Neural cell (in vitro differentiated cells): ENCODE results near the gene COBL. TPM values are rescaled to one million over a fixed set of nuclear protein-coding genes. Genes with fewer than 3 reads are reported as not detected.

Source experiments
- H2AFZ ChIP-seq: fragments of 200-600, 300-800 bp; sonication (generic), shearing (Covaris generic); 2 replicates; pipeline ENCODE4 v1.6.0; 2014; ENCODE audit warnings: low read depth, mild to moderate bottlenecking, antibody characterized with exemption, low read length, moderate library complexity
- H3F3A ChIP-seq: fragments of 200-600 bp; shearing (Covaris generic); 2 replicates; pipeline ENCODE4 v1.6.1; 2016; ENCODE audit warnings: mild to moderate bottlenecking, moderate library complexity, mixed read lengths, antibody characterized with exemption, low read length; ENCODE audit not compliant: insufficient read depth, poor library complexity, severe bottlenecking
- H3K27ac ChIP-seq: fragments of 200-600, 300-800 bp; sonication (generic), shearing (Covaris generic); 2 replicates; pipeline ENCODE4 v1.5.1; 2014; ENCODE audit warnings: mild to moderate bottlenecking, low read length, moderate library complexity
- H3K27me3 ChIP-seq: fragments of 300-800, 200-600 bp; sonication (generic), shearing (Covaris generic); 2 replicates; pipeline ENCODE4 v1.6.0; 2014; ENCODE audit warnings: mild to moderate bottlenecking, low read depth, low read length, moderate library complexity; ENCODE audit not compliant: insufficient read depth
- H3K36me3 ChIP-seq: fragments of 300-800, 200-600 bp; sonication (generic), shearing (Covaris generic); 2 replicates; pipeline ENCODE4 v1.5.1; 2014; ENCODE audit warnings: mild to moderate bottlenecking, antibody characterized with exemption, low read length, moderate library complexity; ENCODE audit not compliant: insufficient read depth
- H3K4me2 ChIP-seq: fragments of 300-800, 200-600 bp; sonication (generic), shearing (Covaris generic); 2 replicates; pipeline ENCODE4 v1.6.0; 2014; ENCODE audit warnings: mild to moderate bottlenecking, low read length
- H3K4me3 ChIP-seq: fragments of 300-800, 200-600 bp; sonication (generic), shearing (Covaris generic); 2 replicates; pipeline ENCODE4 v1.5.1; 2014; ENCODE audit warnings: mild to moderate bottlenecking, low read length, moderate library complexity
- H3K79me2 ChIP-seq: fragments of 200-600 bp; shearing (Covaris generic); replicated peaks from 2 replicates; pipeline ENCODE4 v1.6.0; 2014; ENCODE audit warnings: mild to moderate bottlenecking, low read length, moderate library complexity; ENCODE audit not compliant: insufficient read depth
- H3K9ac ChIP-seq: fragments of 300-800, 200-600 bp; sonication (generic), shearing (Covaris generic); 2 replicates; pipeline ENCODE4 v1.6.1; 2016; ENCODE audit warnings: mild to moderate bottlenecking, low read length, mixed read lengths
- H3K9me2 ChIP-seq: fragments of 200-600 bp; shearing (Covaris generic); 2 replicates; pipeline ENCODE4 v1.6.1; 2016; ENCODE audit warnings: mild to moderate bottlenecking, low read length, mixed read lengths; ENCODE audit not compliant: insufficient read depth
- H3K9me3 ChIP-seq: fragments of 200-600, 300-800 bp; sonication (generic), shearing (Covaris generic); 2 replicates; pipeline ENCODE4 v1.6.1; 2016; ENCODE audit warnings: mild to moderate bottlenecking, mixed run types, low read length, moderate library complexity, mixed read lengths
- H4K20me1 ChIP-seq: fragments of 200-600 bp; shearing (Covaris generic); 2 replicates; pipeline ENCODE4 v1.6.1; 2016; ENCODE audit warnings: mild to moderate bottlenecking, mixed run types; ENCODE audit not compliant: insufficient read depth
- CTCF ChIP-seq: fragments of 450-650 bp; IDR thresholded peaks from 2 replicates; pipeline ENCODE4 v1.5.1; 2014; ENCODE audit warnings: antibody characterized with exemption, mild to moderate bottlenecking, moderate library complexity; ENCODE audit not compliant: poor library complexity, severe bottlenecking
- EP300 ChIP-seq: fragments of 450-650 bp; conservative IDR thresholded peaks from 2 replicates; pipeline ENCODE4 v1.6.1; 2014; ENCODE audit warnings: antibody characterized with exemption, mild to moderate bottlenecking, moderate library complexity; ENCODE audit not compliant: poor library complexity, severe bottlenecking
- EZH2 ChIP-seq: fragments of 200-600, 300-800 bp; shearing (Covaris generic), sonication (generic); IDR thresholded peaks from 2 replicates; pipeline ENCODE4 v1.6.1; 2014; ENCODE audit warnings: antibody characterized with exemption, low read length, borderline replicate concordance, mild to moderate bottlenecking; ENCODE audit not compliant: insufficient read depth, poor library complexity, severe bottlenecking
- MXI1 ChIP-seq: fragments of 450-650 bp; conservative IDR thresholded peaks from 2 replicates; pipeline ENCODE4 v1.6.1; 2014; ENCODE audit warnings: antibody characterized with exemption, mild to moderate bottlenecking; ENCODE audit not compliant: poor library complexity, severe bottlenecking
- POLR2AphosphoS5 ChIP-seq: IDR thresholded peaks from 2 replicates; pipeline ENCODE4 v1.6.1; 2012
- RAD21 ChIP-seq: fragments of 450-650 bp; conservative IDR thresholded peaks from 2 replicates; pipeline ENCODE4 v1.6.1; 2014; ENCODE audit warnings: antibody characterized with exemption, mild to moderate bottlenecking, moderate library complexity
- REST ChIP-seq: IDR thresholded peaks from 2 replicates; pipeline ENCODE4 v1.6.1; 2012; ENCODE audit warnings: borderline replicate concordance
- SMC3 ChIP-seq: fragments of 450-650 bp; conservative IDR thresholded peaks from 2 replicates; pipeline ENCODE4 v1.6.1; 2014; ENCODE audit warnings: antibody characterized with exemption, mild to moderate bottlenecking, moderate library complexity; ENCODE audit not compliant: poor library complexity
- TAF1 ChIP-seq: IDR thresholded peaks from 2 replicates; pipeline ENCODE4 v1.6.1; 2012; ENCODE audit warnings: low read depth
- polyA plus RNA-seq: library from polyadenylated mRNA; depleted of rRNA; stranded (reverse); fragments of >200 nt; gene quantifications from 2 replicates; pipeline ENCODE4 v1.2.3, GENCODE V29; 2014

The COBL gene
- polyA plus RNA-seq, 1 donor from 2014 or later = 0.12 TPM

GRCh38 chr7:51111241-51111940 lies 205.2 kb downstream of the COBL start:
- Histone ChIP-seq H3K79me2 (no peaks in the 10 kb centered on the region), H3F3A (no peaks in the 10 kb centered on the region), H3K9me2 (no peaks in the 10 kb centered on the region), H3K27me3 (no peaks in the 10 kb centered on the region), H3K27ac (no peak overlapping the region), H3K36me3 (no peaks in the 10 kb centered on the region), H3K9ac (no peak overlapping the region), H4K20me1 (no peaks in the 10 kb centered on the region), H2AFZ (no peak overlapping the region), H3K4me2 (no peak overlapping the region), H3K9me3 (peaks cover 4% of the 10 kb centered on the region), H3K4me3 (no peak overlapping the region)
- no peak for TF ChIP-seq POLR2AphosphoS5
- no peak for TF ChIP-seq EZH2
- no peak for TF ChIP-seq EP300
- TF ChIP-seq TAF1 = no peak
- TF ChIP-seq SMC3 = no peak
- TF ChIP-seq REST = no peak
- TF ChIP-seq RAD21 = no peak
- no peak for TF ChIP-seq CTCF
- TF ChIP-seq MXI1 = no peak

GRCh38 chr7:51108134-51108533 lies 208.5 kb downstream of the COBL start:
- H3K4me3 ChIP-seq = no peak overlapping the region
- H3K27me3 ChIP-seq = no peaks in the 10 kb centered on the region
- no peaks in the 10 kb centered on the region for H4K20me1 ChIP-seq
- H3K9me3 ChIP-seq = no peaks in the 10 kb centered on the region
- H3K36me3 ChIP-seq = no peaks in the 10 kb centered on the region
- H3K9me2 ChIP-seq = no peaks in the 10 kb centered on the region
- no peaks in the 10 kb centered on the region for H3F3A ChIP-seq
- no peak overlapping the region for H3K27ac ChIP-seq
- H2AFZ ChIP-seq = no peak overlapping the region
- H3K4me2 ChIP-seq = no peak overlapping the region
- H3K79me2 ChIP-seq = no peaks in the 10 kb centered on the region
- TF ChIP-seq RAD21 = no peak
- TF ChIP-seq EZH2 = no peak
- H3K9ac ChIP-seq = no peak overlapping the region

- Histone ChIP-seq H3K4me3 (no peak overlapping the region), H3K27me3 (no peaks in the 10 kb centered on the region), H2AFZ (no peak overlapping the region), H3K36me3 (no peaks in the 10 kb centered on the region), H3K79me2 (no peaks in the 10 kb centered on the region), H3K27ac (no peak overlapping the region), H3K9me3 (no peaks in the 10 kb centered on the region), H3K4me2 (no peak overlapping the region), H3K9me2 (no peaks in the 10 kb centered on the region), H3K9ac (no peak overlapping the region), H3F3A (no peaks in the 10 kb centered on the region), H4K20me1 (no peaks in the 10 kb centered on the region)
- TF ChIP-seq RAD21 (no peak), TAF1 (no peak), EP300 (no peak), POLR2AphosphoS5 (no peak), SMC3 (no peak), EZH2 (no peak), REST (no peak), CTCF (no peak), MXI1 (no peak)
These were observed 212.3 kb downstream of the COBL start for GRCh38 chr7:51104278-51104677.
